GM19023 (cell line): ENCODE measurements around the gene CHSY1.

Experiments used
- ATAC-seq: cut with Tn5 transposase; IDR thresholded peaks from one replicate; pipeline ENCODE4 v1.9.1; 2021; ENCODE audit warnings: mild to moderate bottlenecking, moderate library complexity; ENCODE audit not compliant: unreplicated experiment

The CHSY1 gene

DNA sequence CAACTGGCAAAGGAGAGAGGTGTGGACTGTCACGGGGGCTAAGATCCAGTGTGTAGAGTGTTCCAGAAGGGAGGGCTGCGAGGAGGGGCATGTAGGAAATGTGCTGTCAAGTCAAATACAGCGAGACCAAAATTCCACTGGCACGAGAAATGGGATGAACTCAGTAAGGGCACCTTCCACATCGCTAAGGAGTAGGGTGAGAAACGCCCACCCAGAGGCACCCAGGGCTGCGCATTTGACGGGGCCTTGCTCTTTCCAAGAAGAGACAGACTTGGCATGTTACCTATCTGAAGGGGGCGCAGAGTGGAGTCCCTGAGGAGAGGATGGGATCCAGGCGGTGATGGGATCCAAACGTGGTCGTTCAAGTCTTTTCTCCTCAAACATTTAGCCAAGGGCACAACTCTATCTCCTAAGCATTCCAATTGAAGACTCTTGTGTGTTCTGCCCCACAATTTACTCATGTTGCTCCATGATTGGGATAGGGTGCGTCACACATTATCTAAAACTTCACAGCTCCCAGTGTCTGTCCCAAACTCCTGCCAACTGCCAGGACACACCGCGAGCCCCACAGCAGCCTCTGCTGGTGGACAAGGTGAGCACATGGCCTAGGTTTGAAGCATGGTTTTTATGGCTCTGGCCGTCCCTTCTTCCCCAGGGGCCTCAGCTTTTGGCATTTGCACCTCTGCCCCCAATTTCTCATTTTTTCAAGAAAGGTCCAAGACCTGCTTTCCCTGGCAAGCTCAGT lies 17.8 kb upstream of the CHSY1 start:
- no peak for ATAC-seq

DNA sequence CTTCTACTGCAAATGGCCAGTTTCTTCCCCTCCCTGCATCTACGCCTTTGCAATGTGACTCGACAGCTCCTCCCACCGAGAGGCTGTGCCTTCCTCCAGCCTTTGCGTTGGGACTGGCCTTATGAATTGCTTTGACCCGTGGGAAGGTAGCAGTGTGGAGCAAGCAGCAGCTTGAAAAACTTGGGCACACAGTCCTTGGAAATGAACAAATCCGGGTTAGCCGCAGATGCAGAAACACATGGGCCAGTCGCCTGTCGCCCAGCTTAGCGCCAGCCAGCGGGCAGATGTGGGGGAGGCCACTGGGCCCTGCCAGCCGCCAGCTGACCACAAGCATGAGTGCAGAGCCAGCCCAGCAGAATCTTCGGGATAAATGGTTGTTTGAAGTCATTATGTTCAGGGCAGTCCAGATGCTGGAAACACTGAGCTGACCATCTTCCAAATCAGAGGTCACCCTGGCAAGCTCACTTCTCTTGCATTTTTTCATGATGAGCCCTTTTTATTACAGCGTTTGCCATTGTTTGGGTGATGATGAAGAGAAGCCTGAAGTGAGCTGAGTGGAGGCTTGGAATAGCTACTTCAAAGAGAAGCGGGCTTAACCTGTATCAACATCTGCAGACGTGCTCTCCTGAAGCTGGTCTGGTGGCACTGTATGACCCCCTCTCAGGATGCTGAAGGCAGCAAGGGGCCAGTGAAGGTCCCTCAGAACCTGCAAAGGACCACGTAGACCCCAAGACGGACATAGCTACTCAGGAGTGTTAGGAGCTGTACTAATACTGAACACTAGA lies 15.7 kb upstream of the CHSY1 start:
- no peak for ATAC-seq

DNA sequence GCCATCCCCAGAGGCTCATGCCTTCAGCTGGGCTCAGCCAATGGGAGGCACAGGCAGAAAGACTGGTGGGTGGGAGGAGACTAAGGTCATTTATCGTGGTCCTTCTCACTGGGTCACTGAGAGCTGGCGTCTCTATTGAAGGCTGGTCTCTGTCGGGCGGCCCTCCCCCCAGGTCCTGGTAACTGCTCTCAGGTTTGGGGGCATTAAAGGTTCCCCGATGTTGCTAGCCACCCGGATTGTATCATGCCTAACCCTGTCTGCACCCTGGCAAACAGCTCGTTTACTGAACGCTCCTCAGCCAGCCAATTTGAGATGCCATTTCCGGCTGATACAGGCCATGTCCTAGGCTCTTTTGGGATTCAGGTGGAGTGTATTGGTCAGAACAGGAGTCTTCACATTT lies 14.9 kb upstream of the CHSY1 start:
- ATAC-seq: no peak

DNA sequence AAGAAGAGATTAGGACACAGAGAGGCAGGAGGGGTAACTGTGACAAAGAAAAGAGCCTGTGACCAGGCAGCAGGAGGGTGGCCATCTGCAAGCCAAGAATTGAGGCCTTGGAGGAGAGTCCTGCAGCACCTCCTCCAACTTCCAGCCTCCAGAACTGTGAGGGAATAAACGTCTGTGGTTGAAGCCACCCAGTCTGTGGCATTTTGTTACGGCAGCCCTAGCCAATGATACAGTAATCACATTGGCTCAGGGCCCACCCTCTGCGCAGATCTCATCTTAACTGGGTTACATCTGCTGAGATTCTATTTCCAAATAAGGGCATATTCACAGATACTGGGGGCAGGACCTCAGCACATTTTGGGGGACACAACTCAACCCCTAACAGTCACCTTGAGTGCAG lies 14.2 kb upstream of the CHSY1 start:
- no peak for ATAC-seq

DNA sequence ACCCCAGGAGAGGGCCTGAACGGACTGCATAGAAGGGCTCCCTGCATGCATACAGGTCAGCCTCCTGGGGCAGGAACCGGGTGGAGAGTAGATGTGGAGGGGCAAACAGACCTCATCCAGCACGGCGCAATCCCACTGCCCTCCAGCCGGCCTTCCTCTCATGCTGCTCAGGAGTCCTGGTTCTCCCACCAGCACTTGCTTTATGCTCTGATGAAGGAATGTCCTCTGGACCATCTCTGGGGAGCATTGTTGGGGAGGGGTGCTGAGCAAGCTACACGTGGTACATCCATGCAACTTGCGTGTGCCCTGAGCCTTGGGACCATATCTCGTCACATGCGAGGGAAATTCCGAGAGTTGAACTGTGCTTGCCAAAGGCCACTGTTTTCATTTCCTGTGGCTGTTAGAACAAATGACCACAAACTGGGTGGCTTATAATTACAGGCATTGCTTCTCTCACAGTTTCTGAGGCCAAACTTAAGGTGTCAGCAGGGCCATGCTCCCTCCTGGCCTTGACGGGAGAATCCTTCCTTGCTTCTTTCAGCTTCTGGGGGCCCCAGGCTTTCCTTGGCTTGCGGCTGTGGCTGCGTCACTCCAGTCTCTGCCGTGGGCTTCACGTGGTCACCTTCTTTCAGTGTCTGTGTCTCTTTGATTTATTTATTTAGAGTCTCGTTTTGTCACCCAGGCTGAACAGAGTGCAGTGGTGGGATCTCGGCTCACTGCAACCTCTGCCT lies 13.2 kb upstream of the CHSY1 start:
- ATAC-seq: peak; percentile 44

DNA sequence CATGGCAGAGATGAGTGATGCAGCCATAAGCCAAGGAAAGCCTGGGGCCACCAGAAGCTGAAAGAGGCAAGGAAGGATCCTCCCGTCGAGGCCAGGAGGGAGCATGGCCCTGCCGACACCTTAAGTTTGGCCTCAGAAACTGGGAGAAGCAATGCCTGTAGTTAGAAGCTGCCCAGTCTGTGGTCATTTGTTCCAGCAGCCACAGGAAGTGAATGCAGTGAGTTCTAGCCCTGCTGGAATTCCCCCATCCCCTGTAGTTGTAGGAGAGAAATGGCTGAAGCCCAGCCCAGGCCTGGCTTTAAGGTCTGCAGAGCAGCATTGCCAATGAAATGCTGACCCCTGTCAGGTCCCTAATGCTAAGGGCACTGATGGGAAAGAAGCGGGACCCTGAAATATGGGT lies 12.2 kb upstream of the CHSY1 start:
- no peak for ATAC-seq

DNA sequence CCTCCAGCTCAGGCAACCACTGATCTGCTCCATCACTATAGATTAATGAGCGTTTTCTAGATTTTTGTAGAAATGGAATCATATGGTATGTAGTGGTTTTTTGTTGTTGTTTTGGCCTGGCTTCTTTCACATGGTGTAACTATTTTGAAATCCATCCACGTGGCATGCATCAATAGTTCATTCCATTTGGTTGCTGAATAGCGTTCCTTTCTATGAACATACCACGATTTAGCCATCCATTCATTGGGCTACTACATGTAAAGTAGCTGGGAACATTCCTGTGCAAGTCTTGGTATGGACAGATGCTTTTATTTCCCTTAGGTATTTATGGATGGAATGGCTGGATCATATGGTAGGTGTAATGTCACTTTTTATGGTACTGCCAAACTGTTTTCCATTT lies 10.7 kb upstream of the CHSY1 start:
- no peak for ATAC-seq

DNA sequence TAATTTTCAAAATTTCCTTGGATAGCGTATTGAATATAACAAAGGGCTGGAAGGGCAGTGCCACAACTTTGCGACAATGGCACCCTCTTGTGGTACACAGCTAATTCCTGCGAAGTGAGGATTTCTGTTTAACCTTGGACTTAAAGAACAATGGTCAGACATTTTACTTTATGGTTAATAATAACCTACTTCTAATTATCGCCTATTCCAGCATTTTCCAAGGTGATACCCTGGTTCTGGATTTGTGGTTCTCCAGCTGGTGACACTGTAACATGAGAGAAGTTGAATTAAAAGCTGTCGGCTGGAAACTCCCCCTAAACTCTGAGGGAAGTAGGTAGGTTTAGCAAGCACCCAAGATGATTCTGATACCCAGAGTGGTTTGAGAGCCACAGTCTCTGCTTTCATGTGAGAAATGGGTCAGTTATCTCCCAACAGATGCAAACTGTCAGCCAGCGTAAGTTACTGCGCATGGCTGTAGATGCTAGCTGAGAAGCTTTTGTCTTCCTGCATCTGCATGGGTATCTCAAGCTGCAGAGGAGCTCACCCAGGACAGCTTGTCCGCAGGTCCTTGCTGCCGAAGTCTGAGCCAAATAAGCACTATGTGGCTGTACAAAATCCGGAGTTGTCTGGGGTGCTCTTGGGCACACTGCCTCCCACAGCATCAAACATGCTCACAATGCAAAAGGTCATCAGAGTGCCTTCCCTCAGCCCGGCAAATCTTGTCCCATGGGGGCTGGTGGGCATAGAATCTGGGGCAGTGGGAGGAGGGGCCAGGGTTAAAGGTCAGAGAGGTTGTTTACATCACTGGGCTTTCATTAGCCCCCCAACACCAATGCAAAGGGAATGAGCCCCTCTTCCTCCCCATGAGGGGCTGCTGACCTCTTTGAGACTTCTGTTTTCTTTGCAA lies 6.6 kb upstream of the CHSY1 start:
- ATAC-seq: peak; percentile 62

DNA sequence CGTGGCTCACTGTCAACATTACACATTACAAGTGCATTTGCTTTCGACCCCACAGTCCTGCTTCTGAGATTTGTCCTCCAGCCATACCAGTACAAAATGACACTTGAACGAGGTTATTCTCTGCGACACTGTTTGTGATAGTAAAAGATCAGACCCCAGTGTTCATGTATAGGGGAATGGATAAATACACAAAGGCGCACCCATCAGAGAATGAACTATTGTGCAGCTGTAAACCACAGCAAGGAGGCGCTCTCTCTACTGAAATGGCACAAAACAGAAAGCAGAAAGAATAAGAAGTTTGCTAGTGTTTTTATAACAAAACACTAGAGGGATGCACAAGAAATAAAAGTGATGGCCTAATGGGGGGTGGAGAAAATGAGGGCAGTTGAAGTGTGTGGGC lies 4.9 kb upstream of the CHSY1 start:
- ATAC-seq: no peak

DNA sequence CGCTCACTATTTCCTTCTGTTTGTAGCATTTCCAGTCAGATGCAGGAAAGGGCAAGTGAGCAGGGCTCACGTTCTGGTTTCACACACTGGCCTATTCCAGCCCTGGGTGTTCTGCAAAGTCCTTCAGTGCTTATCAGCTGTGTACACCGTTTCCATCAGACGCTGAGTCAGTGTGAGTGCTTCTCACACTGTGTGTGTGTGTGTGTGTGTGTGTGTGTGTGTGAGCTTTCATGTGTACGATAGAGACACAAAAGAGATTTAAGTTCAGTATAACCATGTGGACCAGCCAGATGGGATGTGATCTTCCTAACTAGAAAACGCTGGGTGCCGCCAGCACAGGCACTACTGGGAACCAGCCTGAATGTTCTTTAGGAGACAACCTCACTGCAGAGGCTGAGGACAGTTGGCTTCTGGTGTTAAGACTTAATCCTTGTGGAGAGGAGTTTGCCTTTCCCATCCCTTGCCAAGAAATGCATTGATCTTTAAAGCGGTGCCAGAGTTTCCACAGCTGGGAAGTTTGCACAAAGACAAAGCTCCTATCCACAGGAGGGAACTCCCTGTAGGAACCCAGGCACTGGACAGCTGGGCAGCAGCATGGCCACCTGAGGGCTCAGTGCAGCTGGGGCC lies 3.9 kb upstream of the CHSY1 start:
- no peak for ATAC-seq

DNA sequence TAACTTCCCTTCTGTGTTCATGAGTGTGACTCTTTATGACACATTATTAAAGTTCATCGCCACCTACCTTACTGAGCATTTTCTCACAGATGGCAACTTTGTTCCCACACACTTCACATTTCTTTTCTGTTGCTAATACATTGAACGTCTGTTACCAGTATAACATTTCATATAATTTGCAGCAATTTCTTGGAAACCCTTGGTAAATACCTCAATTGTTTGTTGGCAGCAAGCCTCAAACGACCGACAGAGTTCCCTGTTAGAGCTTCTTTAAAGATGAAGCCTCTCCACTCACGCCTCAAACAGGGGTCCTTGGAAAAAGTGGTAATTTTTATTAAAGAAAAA lies 3.2 kb upstream of the CHSY1 start:
- no peak for ATAC-seq

DNA sequence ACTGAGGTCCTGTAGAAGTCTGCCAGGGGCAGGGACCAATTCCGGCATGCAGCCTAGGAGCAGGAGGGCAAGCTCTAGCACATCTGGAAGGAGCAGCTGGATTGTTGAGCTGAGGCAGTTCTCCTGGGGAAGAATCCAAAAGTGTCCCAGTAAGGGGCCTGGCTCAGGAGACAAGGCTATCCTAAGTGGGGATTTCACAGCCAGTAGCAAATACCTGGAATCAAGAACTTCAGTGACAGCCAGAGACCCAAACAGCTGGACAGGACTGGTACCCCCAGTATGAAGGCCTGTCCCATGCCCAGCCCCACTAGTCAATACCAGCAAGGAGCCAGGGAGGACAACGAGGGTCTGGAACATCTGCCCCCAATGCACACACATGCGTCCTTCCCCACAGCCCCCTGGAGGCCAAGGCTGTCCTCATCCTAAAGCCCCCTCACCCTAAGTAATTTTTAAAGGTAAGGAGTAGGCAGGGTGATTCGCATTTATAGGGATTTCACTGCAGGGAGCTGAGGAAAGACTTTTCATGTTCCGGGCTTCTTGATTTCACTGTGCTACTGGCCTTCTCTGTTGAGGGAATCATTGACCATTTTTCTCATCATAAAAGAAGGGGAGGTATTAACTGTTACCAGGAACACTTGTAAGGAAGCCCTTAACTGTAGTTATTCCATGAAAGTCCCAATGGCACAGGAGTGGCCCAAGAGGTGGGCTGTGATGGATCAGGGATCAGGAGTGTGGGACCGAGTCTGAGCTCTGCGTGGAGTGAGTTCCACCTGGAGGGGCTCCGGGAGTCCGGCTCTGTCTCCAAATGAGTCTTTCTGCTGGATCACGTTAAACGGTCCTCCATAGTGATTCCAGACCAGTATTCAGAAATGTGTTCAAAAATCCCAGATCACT lies 2.6 kb upstream of the CHSY1 start:
- no peak for ATAC-seq

DNA sequence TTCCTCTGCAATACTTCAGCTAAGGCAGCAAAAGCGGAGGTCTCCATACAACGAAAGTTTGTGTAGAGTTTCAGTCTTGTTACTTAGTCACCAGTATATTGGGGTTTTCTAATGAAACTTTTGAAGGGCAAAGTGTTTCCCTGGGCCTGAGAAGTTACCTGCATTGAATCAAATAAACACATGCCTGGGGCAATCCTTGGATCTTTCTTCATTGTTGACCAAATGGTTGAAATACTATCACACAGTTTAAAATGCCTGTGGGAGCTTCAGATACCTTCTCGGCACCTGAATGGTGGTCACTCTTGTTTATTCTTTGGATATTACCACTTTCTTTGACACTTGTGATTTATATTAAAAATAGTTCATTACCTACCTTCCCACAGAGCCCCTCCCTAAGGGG lies 988 bp upstream of the CHSY1 start:
- ATAC-seq: no peak

DNA sequence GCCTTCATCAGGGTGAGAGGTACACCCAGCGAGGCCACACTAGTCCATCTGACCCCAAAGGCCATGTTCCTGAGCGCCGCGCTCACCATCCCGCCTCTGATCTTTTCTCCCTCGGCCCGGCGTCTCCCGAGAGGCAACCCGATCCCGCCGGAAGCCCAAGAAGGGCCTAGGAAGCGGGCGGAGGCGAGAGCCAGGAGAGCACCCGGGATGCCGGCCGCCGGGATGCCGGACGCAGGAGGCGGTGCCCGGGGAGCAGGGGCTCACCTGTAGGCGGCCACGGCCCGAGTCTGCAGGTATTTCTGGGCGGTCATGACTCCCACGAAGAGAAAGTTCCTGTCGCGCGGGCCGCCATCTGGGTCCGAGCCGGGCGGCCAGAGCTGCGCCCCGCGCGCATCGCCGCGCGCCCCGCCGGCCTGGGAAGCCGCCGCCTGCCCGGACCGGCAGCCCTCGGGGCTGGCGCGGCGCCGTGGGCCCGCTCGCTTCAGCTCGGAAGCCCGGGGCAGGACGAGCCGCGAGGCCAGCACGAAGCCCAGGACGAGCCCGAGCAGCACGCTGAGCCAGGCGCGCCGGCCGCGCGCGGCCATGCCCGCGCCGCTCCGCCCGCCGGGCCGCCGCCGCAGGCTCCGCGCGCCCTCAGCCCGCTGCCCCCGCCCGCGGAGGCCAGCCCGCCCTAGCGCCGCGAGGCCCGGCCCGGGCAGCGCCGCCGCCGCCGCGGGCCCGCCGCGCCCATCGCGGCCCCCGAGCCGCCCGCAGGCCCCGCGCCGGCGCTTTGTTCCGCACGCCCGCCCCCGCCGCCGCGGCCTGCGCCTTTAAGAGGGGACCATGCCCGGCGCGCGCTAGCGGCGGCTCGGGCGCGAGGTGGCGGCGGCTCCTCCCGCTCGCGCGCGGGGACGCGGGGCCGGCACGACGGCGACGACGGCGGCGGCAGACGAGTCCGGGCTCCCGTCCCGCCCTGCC lies 697 bp downstream of the CHSY1 start:
- peak; percentile 37 for ATAC-seq

DNA sequence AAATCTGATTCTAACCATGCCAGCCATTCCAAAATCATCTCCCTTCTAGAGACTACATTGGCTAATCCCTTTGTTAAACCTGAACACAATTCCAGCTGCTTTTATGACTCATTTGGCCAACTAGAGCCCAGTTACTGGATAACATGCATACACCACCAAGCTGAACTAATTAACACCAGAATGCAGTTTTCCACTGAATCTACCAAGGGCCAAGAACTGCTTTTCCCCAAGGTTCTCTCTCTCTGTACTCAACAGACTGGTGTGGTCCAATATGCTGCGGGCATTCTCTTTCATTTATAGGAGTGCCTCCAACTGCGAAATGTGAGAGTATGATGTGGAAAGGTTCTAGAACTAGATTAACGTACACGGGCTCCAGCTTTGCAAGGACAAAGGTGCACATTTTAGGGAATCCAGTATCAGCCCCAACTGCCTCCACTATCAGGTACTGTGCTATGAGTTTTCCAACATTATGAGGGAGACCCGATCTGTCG lies 1.5 kb downstream of the CHSY1 start:
- no peak for ATAC-seq

DNA sequence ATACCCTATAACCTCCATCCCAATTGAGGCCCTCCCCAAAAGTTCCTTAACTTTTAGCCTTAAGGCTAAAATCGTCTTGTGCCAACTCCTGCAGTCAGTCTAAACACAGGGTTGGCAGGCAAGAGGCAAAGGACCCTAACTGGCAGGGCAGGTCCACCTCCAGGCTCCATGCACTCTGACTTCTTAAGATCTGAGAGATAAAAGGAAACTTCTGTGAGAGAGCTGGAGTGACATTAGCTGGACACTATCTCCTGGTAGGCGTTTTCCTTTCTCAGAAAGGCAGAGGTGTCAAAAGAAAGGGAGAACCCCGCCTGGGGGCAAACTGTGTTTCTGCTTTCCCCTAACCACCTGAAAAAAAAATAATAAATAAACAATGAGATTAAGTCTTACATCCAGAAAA lies 3.6 kb downstream of the CHSY1 start:
- ATAC-seq: no peak

DNA sequence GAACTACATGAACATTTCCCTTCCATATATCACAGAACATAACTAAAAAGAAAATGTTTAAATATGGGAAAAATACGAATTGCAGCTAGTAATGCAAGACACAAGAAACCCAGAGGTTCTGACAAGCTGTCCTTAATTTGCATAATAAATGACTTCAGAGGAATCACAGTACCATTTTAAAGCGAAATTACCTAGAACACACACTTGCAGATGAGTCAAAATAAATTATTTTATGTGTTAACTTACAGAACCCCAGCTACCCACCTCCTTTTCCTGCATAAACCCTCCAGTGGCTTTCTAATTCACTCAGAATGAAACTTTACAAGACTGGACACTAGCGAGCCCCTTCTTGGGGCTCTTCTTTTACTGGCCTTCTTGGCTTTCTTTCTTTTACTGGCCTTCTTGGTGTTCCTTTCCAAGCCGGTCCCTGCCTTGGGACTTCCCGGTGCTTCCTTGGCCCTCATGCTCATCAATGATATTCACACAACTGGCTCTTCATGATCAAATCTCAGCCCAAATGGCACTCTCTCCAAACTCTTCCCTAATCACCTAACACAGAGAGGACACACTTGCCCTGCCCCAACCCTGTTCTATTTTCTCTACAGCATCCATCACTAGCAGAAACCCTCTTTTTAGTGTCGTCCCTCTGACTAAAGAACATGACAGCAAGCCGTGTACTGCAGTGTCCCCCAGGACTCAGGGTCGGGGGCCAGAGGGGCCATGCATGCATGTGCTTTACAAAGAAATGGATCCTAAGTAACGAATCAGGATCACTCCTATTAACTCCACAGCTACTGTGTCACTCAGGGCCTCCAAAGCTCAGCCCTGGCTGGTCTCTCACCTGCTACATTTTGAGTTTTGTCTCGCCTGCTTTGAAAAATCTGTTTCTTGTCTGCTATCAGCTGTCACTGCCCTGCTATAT lies 4.8 kb downstream of the CHSY1 start:
- ATAC-seq: no peak
